Tibial nerve (tissue), 4 donors: ENCODE data around the gene SRF. TPM values are rescaled to one million over a fixed set of nuclear protein-coding genes. Genes with fewer than 3 reads are reported as not detected.

ENCODE experiments used
- DNase-seq, 2 donors: peaks; one replicate each; pipeline ENCODE4 v3.0.0-alpha.2; 2019; ENCODE audit warnings: low spot score in 2 of 2
- H3K27ac ChIP-seq, 4 donors: fragments of 200-600 bp; sonication (generic) in 3 of 4; one replicate each; pipeline ENCODE4 v1.5.1; 2017 to 2019; ENCODE audit warnings: mild to moderate bottlenecking in 1 of 4
- H3K27me3 ChIP-seq, 2 donors: fragments of 200-600 bp; sonication (generic) in 1 of 2; one replicate each; pipeline versions ENCODE4 v1.5.1 to v1.6.0; 2017 to 2019
- H3K36me3 ChIP-seq, 3 donors: fragments of 200-600 bp; sonication (generic); one replicate each; pipeline ENCODE4 v1.5.1; 2018 to 2019
- H3K4me1 ChIP-seq, 4 donors: fragments of 200-600 bp; sonication (generic) in 3 of 4; one replicate each; pipeline ENCODE4 v1.5.1; 2017 to 2019
- H3K4me3 ChIP-seq, 4 donors: fragments of 200-600 bp; sonication (generic) in 3 of 4; one replicate each; pipeline ENCODE4 v1.5.1; 2017 to 2019; ENCODE audit warnings: mild to moderate bottlenecking in 1 of 4, moderate library complexity in 1 of 4
- H3K9me3 ChIP-seq, 4 donors: fragments of 200-600 bp; sonication (generic) in 3 of 4; one replicate each; pipeline ENCODE4 v1.5.1; 2017 to 2019
- CTCF ChIP-seq, 5 experiments: fragments of 200-600 bp in 3 of 5; fragments of 450-650 bp in 2 of 5; sonication (generic) in 3 of 5; IDR thresholded peaks; one replicate each; pipeline ENCODE4 v1.5.1; 2016 to 2019; ENCODE audit warnings: antibody characterized with exemption in 5 of 5, mild to moderate bottlenecking in 3 of 5, moderate library complexity in 2 of 5
- EP300 ChIP-seq, 2 donors: sonication (generic); formaldehyde crosslinking; IDR thresholded peaks; one replicate each; pipeline ENCODE4 v1.6.1; 2017; ENCODE audit warnings: antibody characterized with exemption in 2 of 2, mild to moderate bottlenecking in 1 of 2
- POLR2A ChIP-seq, 2 donors: fragments of 450-650 bp; IDR thresholded peaks; one replicate each; pipeline ENCODE4 v1.6.1; 2017; ENCODE audit warnings: antibody characterized with exemption in 2 of 2, mild to moderate bottlenecking in 2 of 2, moderate library complexity in 2 of 2
- WGBS, 2 donors: methylation state at CpG; one replicate each; pipeline ENCODE4 v1.1.5; 2018; 5-methylcytosine and 5-hydroxymethylcytosine counted together
- total RNA-seq, 4 donors: library from RNA; depleted of rRNA; stranded (reverse); fragments of >200 nt; gene quantifications; one replicate each; pipeline ENCODE4 v1.1.0, GENCODE V29; 2016

The SRF gene
- total RNA-seq, 4 donors from 2014 or later, result 28.4 to 49.8 (median 35.3) TPM

- DNase-seq, result no peak
Measured at GRCh38 chr6:43213431-43213830, 42.4 kb downstream of the SRF start.

GRCh38 chr6:43215066-43215465 is 44.0 kb downstream of the SRF start:
- Histone ChIP-seq H3K27me3 (no peaks in the 10 kb centered on the region), H3K9me3 (no peaks in the 10 kb centered on the region), H3K36me3 (peaks cover 0 to 74% (median 10%) of the 10 kb centered on the region in 3 donors), H3K4me3 (no peak overlapping the region), H3K4me1 (no peaks in the 10 kb centered on the region), H3K27ac (no peak overlapping the region)
- TF ChIP-seq EP300 (IDR thresholded peaks at IDR 0.05), result no peak
- TF ChIP-seq POLR2A (IDR thresholded peaks at IDR 0.05), result no peak
- no peak for TF ChIP-seq CTCF (IDR thresholded peaks at IDR 0.05)
- 94 to 96% methylated on average over 7 to 8 of the region's 8 CpGs for WGBS, 2 donors
- no peak for DNase-seq

More at GRCh38 chr6:43213431-43213830, 42.4 kb downstream of the SRF start:
- Histone ChIP-seq H3K4me1 (no peaks in the 10 kb centered on the region), H3K36me3 (peaks cover 0 to 63% (median 10%) of the 10 kb centered on the region in 3 donors), H3K4me3 (no peak overlapping the region), H3K27ac (no peak overlapping the region), H3K9me3 (no peaks in the 10 kb centered on the region), H3K27me3 (no peaks in the 10 kb centered on the region)
- 80 to 84% methylated on average over 9 to 11 of the region's 11 CpGs for WGBS, 2 donors
- TF ChIP-seq CTCF (IDR thresholded peaks at IDR 0.05) (no peak), POLR2A (IDR thresholded peaks at IDR 0.05) (no peak), EP300 (IDR thresholded peaks at IDR 0.05) (no peak)

- H3K4me1 ChIP-seq, result no peaks in the 10 kb centered on the region
- no peaks in the 10 kb centered on the region for H3K27me3 ChIP-seq
- no peak for TF ChIP-seq CTCF (IDR thresholded peaks at IDR 0.05)
- no peak for TF ChIP-seq EP300 (IDR thresholded peaks at IDR 0.05)
- TF ChIP-seq POLR2A (IDR thresholded peaks at IDR 0.05), result no peak
- no peaks in the 10 kb centered on the region for H3K9me3 ChIP-seq
- no peak for DNase-seq
- H3K36me3 ChIP-seq, result peaks cover 0 to 85% (median 10%) of the 10 kb centered on the region in 3 donors
- H3K4me3 ChIP-seq, result no peak overlapping the region
- no peak overlapping the region for H3K27ac ChIP-seq
- 75 to 84% methylated on average over 12 of the region's 12 CpGs for WGBS, 2 donors
Measured at GRCh38 chr6:43216200-43216599, 45.1 kb downstream of the SRF start.

GRCh38 chr6:43217351-43217750 is 46.3 kb downstream of the SRF start:
- Histone ChIP-seq H3K27ac (no peak overlapping the region), H3K36me3 (peaks cover 0 to 97% (median 10%) of the 10 kb centered on the region in 3 donors), H3K27me3 (no peaks in the 10 kb centered on the region), H3K4me3 (no peak overlapping the region), H3K4me1 (no peaks in the 10 kb centered on the region), H3K9me3 (no peaks in the 10 kb centered on the region)
- no peak for DNase-seq
- WGBS, 2 donors, result 77 to 87% methylated on average over 5 of the region's 5 CpGs
- TF ChIP-seq CTCF (IDR thresholded peaks at IDR 0.05), result no peak
- no peak for TF ChIP-seq POLR2A (IDR thresholded peaks at IDR 0.05)
- TF ChIP-seq EP300 (IDR thresholded peaks at IDR 0.05), result no peak

GRCh38 chr6:43219119-43219518 is 48.0 kb downstream of the SRF start:
- no peak for DNase-seq
- H3K4me3 ChIP-seq, result no peak overlapping the region
- H3K36me3 ChIP-seq, result peaks cover 0 to 100% (median 10%) of the 10 kb centered on the region in 3 donors
- TF ChIP-seq POLR2A (IDR thresholded peaks at IDR 0.05) (no peak), CTCF (IDR thresholded peaks at IDR 0.05) (no peak), EP300 (IDR thresholded peaks at IDR 0.05) (no peak)
- no peaks in the 10 kb centered on the region for H3K27me3 ChIP-seq
- H3K4me1 ChIP-seq, result peaks cover 0 to 3% (median 0%) of the 10 kb centered on the region in 4 donors
- WGBS, 2 donors, result 73 to 80% methylated on average over 3 of the region's 3 CpGs
- no peaks in the 10 kb centered on the region for H3K9me3 ChIP-seq
- no peak overlapping the region for H3K27ac ChIP-seq
